Retinal pigment epithelial cell (primary cell): ENCODE results near the gene GPR141.

Experiments used
- DNase-seq: peaks from one replicate; pipeline ENCODE4 v3.0.0-alpha.2; 2010; ENCODE audit warnings: low read depth
- H3K4me3 ChIP-seq: 2 replicates; pipeline ENCODE4 v1.5.1; 2011; ENCODE audit warnings: mild to moderate bottlenecking, low read length, control low read depth, moderate library complexity
- TF ChIP-seq, protein P1 (sequence below): conservative IDR thresholded peaks from 2 replicates; pipeline ENCODE4 v1.5.1; 2011; ENCODE audit warnings: low read depth, low read length, control low read depth, inconsistent platforms

Gene GPR141

DNA sequence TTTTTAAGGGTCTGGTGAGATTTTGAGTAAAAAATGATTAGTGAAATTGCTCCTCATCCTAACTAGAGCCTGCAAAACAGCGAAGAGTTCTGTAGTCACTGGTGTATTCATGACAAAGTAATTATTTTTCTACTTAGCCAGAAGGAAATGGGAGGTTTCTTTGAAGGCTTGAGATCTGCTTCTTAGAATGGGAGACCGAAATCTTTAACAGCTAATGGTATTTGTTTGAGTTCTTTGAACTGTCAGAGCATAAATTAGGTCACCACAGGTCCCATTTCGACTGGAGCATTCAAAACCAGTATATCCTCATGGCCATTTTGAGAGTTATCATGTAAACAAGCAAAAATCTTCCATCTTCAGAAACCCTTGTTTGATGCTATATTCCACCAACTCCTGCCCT lies 87.8 kb downstream of the GPR141 start:
- TF ChIP-seq, protein P1, sequence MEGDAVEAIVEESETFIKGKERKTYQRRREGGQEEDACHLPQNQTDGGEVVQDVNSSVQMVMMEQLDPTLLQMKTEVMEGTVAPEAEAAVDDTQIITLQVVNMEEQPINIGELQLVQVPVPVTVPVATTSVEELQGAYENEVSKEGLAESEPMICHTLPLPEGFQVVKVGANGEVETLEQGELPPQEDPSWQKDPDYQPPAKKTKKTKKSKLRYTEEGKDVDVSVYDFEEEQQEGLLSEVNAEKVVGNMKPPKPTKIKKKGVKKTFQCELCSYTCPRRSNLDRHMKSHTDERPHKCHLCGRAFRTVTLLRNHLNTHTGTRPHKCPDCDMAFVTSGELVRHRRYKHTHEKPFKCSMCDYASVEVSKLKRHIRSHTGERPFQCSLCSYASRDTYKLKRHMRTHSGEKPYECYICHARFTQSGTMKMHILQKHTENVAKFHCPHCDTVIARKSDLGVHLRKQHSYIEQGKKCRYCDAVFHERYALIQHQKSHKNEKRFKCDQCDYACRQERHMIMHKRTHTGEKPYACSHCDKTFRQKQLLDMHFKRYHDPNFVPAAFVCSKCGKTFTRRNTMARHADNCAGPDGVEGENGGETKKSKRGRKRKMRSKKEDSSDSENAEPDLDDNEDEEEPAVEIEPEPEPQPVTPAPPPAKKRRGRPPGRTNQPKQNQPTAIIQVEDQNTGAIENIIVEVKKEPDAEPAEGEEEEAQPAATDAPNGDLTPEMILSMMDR = no peak
- no peak for DNase-seq
- no peak overlapping the region for H3K4me3 ChIP-seq

DNA sequence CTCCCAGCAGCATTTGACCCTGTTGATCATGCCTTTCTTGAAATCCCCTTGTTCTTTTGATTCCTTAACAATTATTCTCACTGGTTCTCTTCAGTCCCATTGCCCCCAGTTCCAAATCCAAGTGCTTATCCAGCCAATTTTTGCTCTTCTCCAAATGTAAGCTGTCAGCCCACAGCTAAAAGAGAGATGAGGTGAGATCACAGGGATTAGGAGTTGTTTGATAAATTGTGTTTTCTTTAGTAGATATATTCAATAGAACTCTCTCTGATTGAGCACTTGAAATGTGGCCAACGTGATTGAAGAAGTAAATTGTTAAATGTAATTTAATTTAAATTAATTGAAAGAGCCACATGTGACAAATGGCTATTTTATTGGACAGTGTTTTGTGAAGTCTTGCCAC lies 88.2 kb downstream of the GPR141 start:
- TF ChIP-seq, protein P1 = no peak
- H3K4me3 ChIP-seq = no peak overlapping the region
- DNase-seq = no peak

DNA sequence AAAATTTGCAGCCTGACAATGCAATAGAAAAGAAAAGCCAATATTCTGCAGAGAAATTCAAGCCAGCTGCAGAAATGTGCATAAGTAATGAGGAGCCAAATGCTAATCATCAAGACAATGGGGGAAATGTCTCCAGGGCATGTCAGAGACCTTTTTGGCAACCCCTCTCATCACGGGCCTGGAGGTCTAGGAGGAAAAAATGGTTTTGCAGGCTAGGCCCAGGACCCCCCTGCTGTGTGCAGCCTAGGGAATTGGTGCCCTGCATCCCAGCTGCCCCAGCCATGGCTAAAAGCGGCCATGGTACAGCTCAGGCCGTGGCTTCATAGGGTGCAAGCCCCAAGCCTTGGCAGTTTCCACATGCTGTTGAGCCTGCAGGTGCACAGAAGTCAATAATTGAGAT lies 92.4 kb downstream of the GPR141 start:
- DNase-seq = no peak
- TF ChIP-seq, protein P1 = no peak
- H3K4me3 ChIP-seq = no peak overlapping the region

- H3K4me3 ChIP-seq = no peak overlapping the region
- no peak for DNase-seq
- TF ChIP-seq, protein P1 = no peak
Observed at GRCh38 chr7:37781156-37781555, 97.6 kb downstream of the GPR141 start.

DNA sequence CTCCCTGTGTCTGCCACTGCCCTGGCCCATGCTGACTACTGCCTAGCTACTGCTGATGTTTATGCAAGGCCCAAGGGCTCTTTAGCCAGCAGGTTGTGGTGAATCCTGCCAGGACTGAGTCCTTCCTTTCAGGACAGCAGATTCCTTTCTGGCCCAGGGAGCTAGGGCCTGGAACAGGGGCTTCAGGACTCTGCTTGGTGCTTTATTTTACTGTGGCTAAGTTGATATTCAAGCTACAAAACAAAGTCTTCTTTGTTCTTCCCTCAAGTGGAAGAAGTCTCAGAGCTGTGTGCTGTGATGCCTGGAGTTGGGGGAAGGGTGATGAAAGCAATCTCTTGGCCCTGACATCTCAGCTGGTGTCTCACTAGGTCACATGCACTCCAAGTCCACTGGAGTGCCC lies 98.6 kb downstream of the GPR141 start:
- TF ChIP-seq, protein P1 = no peak
- DNase-seq = no peak
- no peak overlapping the region for H3K4me3 ChIP-seq

DNA sequence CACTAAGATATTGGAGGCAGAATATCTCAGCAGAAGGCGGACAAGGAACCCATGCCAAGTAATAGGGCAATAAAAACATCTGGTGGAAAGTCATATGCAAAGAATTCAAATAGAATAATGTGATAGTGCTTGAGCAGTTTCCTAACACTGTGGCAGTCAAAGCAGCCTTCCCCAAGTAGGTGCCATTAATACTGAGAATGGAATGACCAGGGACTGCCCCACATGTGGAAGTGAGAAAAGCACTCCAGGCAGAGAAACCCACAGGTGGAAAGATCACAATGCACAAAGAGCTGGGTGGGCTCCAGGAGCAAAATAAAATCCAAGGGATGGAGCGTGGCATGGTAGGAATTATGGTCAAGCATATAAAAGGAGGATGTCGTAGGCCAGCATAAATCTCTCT lies 100.4 kb downstream of the GPR141 start:
- TF ChIP-seq, protein P1 = no peak
- DNase-seq = no peak
- no peak overlapping the region for H3K4me3 ChIP-seq

- no peak overlapping the region for H3K4me3 ChIP-seq
- no peak for DNase-seq
- TF ChIP-seq, protein P1 = no peak
Observed at GRCh38 chr7:37786741-37787569, 103.4 kb downstream of the GPR141 start.
